KBM-7 (cell line): Measurements from ENCODE around the gene CYSTM1.

ENCODE experiments used
- DNase-seq: peaks from one replicate; pipeline ENCODE4 v3.0.0-alpha.2; 2015
- in situ Hi-C: fragments of 300-500 bp; cut with MboI; formaldehyde crosslinking; loops from 2 replicates; pipeline ENCODE4 v1.14.3; 2020; ENCODE audit warnings: low sequenced_read_pairs, low pct_unique_long_range_greater_than_20kb, mixed read lengths

The CYSTM1 gene

DNA sequence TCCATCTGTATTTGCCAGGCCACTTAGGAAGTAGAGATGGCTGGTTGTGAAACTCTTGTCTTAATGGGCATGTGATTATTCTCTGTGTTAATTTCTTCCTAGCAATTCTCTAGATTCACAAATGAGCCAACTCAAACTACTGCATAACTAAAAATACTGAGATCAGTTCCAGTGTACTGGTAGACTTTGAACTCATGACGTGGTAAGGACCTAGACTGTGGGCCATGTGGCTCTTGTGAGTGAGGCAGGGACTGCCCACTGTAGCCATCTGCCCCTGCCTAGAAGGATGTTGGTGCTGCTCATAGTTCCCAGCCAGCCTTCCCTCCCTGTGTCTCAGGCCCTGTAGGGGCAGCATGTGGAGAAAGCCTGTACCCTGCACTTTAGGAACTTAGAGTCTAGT, 47.4 kb downstream of the CYSTM1 start:
- in situ Hi-C loops, result no loop called here
- DNase-seq, result no peak

DNA sequence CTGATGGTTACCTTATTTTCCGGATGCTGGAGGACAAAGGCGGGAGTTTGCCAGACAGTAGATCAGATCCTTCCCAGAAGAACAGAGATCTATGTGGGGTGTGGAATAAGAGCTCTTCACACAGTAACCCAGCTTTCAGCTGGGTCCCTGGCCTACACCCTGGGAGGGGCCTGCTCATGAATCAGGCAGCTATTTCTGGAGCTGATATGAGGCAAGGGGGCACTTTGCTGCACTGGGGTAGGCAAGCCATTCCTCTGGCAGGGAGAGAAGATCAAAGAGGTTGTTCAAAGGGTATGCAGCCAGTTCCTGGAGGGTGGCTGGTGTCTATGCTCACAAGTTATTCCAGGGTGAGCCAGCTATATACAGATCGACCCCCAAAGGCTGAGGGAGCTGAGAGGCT, 48.6 kb downstream of the CYSTM1 start:
- no peak for DNase-seq
- in situ Hi-C loops, result no loop called here

DNA sequence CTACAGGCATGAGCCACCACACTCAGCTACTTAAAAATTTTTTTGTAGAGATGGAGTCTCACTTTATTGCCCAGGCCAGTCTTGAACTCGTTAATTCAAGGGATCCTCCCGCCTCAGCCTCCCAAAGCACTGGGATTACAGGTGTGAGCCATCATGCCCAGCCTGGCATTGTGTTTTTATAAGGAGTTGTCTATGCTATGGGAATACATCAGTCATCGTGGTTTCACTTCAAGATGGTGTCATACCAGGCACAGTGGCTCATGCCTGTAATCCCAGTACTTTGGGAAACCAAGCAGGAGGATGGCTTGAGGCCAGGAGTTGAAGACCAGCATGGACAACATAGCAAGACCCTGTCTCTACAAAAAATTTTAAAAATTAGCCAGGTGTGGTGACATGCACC, 49.7 kb downstream of the CYSTM1 start:
- in situ Hi-C loops, result loop anchor here (25.0 kb wide), 1 partner anchor 488 kb away; the partner anchor contains the start of gene ZMAT2

DNA sequence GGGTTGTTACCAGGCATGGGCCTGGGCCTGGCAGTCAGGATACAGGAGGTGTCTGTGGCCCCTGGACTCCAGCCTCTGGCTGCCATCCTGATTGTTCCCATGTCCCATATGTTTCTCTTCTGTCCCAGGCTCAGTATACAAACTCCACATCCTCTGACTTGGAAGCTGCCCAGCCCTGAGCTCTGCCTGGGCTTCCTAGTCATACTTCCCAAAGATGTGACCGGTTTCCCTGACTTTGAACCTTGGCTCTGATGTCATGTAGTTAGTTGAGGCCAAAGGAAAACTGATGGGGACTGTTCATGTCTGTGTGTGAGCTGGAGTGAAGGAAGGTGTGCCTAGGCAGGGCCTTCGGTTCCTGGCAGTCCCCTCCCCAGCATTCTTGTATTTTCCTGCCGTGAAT, 50.4 kb downstream of the CYSTM1 start:
- in situ Hi-C loops, result loop anchor here (25.0 kb wide), 1 partner anchor 487 kb away; the partner anchor contains the start of gene ZMAT2

More for the DNA sequence above, 49.7 kb downstream of the CYSTM1 start:
- no peak for DNase-seq

GRCh38 chr5:140227046-140227445, 52.1 kb downstream of the CYSTM1 start:
- in situ Hi-C loops, result loop anchor here (25.0 kb wide), 1 partner anchor 485 kb away; the partner anchor contains the start of gene ZMAT2

More for the DNA sequence above, 50.4 kb downstream of the CYSTM1 start:
- no peak for DNase-seq

GRCh38 chr5:140228364-140228837, 53.4 kb downstream of the CYSTM1 start:
- in situ Hi-C loops, result loop anchor here (25.0 kb wide), 1 partner anchor 484 kb away; the partner anchor contains the start of gene ZMAT2
- DNase-seq, result no peak

More at GRCh38 chr5:140227046-140227445, 52.1 kb downstream of the CYSTM1 start:
- no peak for DNase-seq

- in situ Hi-C loops, result loop anchor here (25.0 kb wide), 1 partner anchor 482 kb away; the partner anchor contains the start of gene ZMAT2
- DNase-seq, result no peak
These were observed 55.4 kb downstream of the CYSTM1 start for GRCh38 chr5:140230373-140230772.

GRCh38 chr5:140232731-140233130, 57.7 kb downstream of the CYSTM1 start:
- no peak for DNase-seq
- in situ Hi-C loops, result loop anchor here (25.0 kb wide), 1 partner anchor 480 kb away; the partner anchor contains the start of gene ZMAT2

DNA sequence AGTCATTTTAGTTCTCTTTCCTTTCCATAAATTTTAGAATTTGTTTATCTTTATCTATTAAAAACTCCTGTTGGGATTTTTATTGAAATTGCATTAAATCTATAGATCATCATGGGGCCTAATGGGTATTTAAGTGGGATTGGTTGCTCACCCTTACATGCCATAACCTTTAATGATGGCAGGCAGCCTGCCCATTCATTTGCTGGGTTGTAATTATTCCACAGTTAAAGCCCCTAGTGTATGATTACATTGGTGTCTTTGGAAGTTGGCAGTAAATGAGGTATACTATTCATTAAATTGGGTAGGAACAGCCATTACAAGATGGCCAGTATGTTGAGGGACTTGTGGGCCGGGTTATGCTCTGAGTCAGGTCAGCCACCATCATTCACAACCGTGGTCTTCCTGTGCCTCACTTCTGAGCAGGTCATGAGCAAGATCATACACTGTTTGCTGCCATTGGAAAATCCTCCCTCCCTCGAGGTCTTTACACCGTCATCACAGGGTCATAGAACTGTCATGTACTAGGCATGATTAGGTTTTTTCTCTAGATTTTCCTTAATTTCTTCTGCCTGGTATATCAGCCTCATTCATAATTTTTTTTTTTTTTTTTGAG, 59.5 kb downstream of the CYSTM1 start:
- in situ Hi-C loops, result loop anchor here (25.0 kb wide), 1 partner anchor 478 kb away; the partner anchor contains the start of gene ZMAT2
- no peak for DNase-seq

DNA sequence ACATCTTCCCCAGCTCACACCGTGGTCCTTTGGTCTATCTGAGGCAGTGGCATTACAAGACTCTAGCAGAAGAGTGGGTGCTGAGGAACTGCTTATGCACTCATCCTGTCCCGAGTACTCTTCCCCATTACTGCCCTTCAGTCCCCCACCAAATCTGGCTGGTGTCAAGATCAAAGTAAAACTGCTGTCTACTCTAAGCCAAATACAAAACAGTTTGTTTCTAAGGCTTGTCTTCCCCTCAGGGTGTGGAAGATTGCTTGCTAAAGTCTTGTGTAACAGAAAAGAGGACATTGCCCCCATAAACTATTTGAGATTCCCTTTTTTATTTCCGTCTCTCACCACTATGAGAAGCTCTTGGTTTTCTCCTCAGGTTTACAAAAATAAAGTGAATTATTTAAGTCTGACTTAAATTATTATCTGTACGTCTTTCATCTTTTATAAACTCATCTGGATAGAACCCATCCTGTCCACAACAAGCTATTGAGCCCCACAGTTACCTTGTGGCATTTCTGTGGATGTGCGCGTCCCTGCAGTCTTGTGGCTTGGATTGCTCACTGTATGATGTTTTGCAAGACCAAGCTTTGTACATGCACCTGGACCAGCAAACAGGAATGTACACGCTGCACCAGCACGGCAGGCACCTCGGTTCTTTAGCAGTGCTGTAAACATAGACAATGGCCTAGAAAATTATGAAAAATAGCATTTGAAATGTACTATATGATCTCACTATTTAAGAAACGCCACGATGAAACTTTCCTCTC, 61.0 kb downstream of the CYSTM1 start:
- in situ Hi-C loops, result loop anchor here (25.0 kb wide), 1 partner anchor 476 kb away; the partner anchor contains the start of gene ZMAT2
- DNase-seq, result no peak

DNA sequence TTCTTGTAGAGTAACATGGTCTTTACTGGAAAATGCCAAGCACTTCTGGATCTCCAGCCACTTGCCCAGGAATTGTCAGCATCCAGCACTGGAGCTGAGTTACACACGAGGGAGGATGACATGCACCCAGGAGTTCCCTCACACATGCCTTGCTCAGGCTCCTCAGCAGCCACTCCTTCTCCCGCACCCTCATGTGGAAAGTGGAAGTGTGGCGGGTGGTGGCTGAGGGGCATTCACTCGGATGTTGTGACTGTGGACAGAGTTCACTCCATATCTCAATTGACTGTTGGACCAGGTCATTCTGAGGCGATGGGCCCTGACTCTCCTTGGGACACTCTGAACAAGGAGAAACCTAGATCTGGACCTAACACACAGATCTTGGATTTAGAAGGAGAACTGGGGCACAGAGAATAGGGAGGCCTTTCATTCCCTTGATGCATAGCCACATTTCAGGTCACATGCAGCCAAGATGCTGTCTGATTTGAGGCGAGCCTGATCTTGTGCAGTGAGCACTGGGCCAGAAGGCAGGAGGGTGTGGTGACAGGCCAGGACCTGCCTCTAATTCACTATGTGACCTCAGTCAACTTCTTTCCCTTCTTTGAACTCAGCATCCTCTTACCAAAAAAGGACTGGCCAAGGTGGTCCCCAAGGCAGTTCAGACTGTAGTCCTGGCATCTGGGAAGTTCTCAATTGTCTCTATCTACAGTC, 62.1 kb downstream of the CYSTM1 start:
- no peak for DNase-seq
- in situ Hi-C loops, result loop anchor here (25.0 kb wide), 1 partner anchor 475 kb away; the partner anchor contains the start of gene ZMAT2

DNA sequence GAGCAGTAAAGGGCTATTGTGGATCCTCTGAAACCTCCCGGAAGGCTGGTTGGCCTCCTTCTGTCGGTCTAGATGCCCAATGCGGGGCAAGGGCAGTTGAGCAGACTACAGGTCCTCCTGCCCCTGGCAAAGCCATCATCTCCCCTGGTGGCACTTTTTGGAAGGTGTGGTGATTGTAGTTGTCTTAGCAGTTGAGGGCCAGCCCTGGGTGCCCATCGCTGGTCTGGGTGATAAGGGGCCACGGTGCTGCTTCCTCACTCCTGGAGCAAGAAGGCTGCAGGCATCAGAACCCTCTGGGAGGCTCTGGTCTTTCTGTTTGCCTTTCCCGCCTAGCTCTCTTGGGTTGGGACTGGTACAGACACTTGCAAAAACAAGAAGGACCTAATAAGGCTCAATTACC, 63.8 kb downstream of the CYSTM1 start:
- no peak for DNase-seq
- in situ Hi-C loops, result loop anchor here (25.0 kb wide), 1 partner anchor 474 kb away; the partner anchor contains the start of gene ZMAT2

- in situ Hi-C loops, result loop anchor here (25.0 kb wide), 1 partner anchor 473 kb away; the partner anchor contains the start of gene ZMAT2
- DNase-seq, result no peak
These were observed 64.5 kb downstream of the CYSTM1 start for GRCh38 chr5:140239461-140239860.

GRCh38 chr5:140239939-140240700, 65.1 kb downstream of the CYSTM1 start:
- peak; percentile 70 for DNase-seq
- in situ Hi-C loops, result loop anchor here (10.0 to 25.0 kb wide), 2 partner anchors 115 to 472 kb away; partner anchors contain the start of gene ZMAT2

- peak; percentile 12 for DNase-seq
- in situ Hi-C loops, result loop anchor here (10.0 to 25.0 kb wide), 2 partner anchors 114 to 471 kb away; partner anchors contain the start of gene ZMAT2
These were observed 66.2 kb downstream of the CYSTM1 start for GRCh38 chr5:140240987-140241706.

- in situ Hi-C loops, result loop anchor here (10.0 to 25.0 kb wide), 2 partner anchors 113 to 470 kb away; partner anchors contain the start of gene ZMAT2
- DNase-seq, result peak; percentile 18
These were observed 67.1 kb downstream of the CYSTM1 start for GRCh38 chr5:140242099-140242498.

GRCh38 chr5:140242890-140243585, 68.0 kb downstream of the CYSTM1 start:
- DNase-seq, result no peak
- in situ Hi-C loops, result loop anchor here (10.0 to 25.0 kb wide), 2 partner anchors 112 to 469 kb away; partner anchors contain the start of gene ZMAT2
